PC-9 (cell line): Measurements from ENCODE around the gene SLC9A3.

Source experiments
- EZH2 ChIP-seq: fragments of 200-600 bp; sonication (generic); IDR thresholded peaks from 2 replicates; pipeline ENCODE4 v1.8.0; 2017; ENCODE audit warnings: antibody characterized with exemption, low read depth
- TF ChIP-seq, protein P1 (sequence below): fragments of 200-600 bp; sonication (generic); conservative IDR thresholded peaks from 2 replicates; pipeline ENCODE4 v1.6.1; 2017; ENCODE audit warnings: mixed run types, antibody characterized with exemption, mild to moderate bottlenecking, moderate library complexity

DNA sequence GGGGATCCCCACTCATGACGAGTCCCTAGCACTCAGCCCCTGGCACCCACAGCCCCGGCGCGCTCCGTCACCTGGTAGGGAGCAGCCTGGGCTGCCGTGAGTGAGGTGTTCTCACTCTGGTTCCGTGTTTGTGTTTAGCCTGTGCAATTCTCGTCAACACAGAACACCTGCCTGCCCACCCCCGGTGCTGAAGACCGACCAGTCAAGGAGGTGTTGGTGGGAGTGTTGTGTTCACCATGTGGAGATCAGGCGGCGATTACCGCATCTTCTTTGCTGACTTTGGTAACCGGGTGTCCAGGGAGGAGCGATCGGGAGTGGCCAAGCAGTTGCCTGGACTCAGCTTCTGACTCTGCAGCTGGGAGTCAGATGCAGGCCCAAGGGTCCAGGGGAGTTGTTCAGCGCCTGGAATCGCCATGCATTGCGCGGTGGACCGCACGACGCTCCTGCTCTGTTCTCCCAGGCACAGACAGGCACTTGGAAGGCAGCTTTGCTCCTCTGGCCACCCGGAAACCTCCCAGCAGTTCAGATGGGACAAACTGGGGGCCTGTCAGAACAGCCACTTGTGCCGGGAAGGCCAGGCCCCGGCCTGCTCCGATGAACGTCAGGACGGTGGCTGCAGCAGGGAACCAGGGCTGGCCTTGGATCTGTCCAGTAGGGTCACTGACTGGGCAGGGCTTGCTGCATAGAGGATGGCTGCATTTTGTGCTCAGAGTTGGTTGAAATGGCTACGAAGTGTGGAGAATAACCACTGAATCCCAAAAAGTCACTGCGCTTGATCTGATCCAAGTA, 53.1 kb downstream of the SLC9A3 start:
- TF ChIP-seq EZH2, result no peak
- TF ChIP-seq, protein P1, sequence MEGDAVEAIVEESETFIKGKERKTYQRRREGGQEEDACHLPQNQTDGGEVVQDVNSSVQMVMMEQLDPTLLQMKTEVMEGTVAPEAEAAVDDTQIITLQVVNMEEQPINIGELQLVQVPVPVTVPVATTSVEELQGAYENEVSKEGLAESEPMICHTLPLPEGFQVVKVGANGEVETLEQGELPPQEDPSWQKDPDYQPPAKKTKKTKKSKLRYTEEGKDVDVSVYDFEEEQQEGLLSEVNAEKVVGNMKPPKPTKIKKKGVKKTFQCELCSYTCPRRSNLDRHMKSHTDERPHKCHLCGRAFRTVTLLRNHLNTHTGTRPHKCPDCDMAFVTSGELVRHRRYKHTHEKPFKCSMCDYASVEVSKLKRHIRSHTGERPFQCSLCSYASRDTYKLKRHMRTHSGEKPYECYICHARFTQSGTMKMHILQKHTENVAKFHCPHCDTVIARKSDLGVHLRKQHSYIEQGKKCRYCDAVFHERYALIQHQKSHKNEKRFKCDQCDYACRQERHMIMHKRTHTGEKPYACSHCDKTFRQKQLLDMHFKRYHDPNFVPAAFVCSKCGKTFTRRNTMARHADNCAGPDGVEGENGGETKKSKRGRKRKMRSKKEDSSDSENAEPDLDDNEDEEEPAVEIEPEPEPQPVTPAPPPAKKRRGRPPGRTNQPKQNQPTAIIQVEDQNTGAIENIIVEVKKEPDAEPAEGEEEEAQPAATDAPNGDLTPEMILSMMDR, result no peak
